GM21515 (cell line): ENCODE measurements around the gene GLT6D1.

Experiments
- ATAC-seq: cut with Tn5 transposase; IDR thresholded peaks from one replicate; pipeline ENCODE4 v1.9.1; 2021; ENCODE audit not compliant: unreplicated experiment

The GLT6D1 gene

DNA sequence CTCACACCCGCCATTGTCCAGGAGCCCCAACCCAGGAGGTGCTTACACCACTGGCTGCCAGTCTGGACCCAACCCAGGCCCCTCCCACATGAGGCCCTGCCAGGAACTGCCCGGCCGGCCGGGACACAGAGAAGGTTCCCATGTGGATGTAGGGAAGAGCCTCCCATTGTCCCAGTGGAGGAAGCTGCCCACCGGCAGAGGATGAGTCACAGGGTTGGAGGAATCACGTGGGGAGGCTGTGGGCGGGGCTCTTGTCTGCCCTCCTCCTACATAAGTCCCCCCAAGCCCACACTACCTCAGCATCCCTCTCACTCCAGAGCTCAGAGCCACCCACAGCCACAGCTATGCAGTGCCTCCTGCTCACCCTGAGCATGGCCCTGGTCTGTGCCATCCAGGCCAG, 51.7 kb downstream of the GLT6D1 start:
- no peak for ATAC-seq

DNA sequence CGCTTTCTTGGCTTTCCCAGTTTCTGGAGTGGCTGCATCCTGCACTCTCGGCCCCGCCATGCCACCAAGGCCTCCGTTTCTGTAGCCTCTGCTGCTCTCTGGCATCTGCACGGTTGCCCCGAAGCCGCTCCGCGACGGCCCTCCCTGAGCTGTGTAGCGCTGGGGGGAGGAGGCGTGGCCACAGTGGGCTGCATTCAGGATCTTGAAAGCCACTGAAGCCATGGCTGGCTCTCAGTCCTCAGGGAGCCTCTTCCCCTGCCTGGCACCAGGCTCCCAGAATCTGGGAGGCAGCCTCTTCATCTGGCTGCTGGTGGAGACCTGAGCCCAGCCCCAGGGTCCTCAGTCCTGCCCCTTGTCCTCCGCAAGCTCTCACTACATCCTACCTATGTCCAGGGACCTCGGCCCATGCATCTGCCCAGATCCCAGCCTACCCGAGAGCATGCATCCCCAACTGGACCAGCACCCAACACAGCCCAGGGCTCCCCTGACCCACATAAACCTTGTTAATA, 52.7 kb downstream of the GLT6D1 start:
- ATAC-seq, result no peak

DNA sequence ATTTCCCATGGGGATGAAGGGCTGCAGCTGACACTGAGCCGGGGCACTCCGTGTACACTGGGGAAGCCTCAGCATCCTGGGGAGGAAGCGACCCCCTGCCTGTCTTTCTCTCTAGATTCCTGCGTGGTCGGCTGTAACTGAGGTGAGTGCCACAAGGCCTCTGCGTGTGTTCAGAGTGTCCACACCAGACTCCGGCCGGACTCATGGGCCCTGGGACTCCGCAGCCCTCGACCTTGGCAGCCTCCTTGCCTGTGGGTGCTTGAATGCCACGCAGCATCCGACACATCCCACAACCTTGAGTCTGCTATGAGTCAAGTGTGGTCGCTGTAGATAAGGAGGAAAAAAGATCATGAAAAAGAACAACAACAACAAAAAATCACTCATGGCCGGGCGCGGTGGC, 54.4 kb downstream of the GLT6D1 start:
- no peak for ATAC-seq

DNA sequence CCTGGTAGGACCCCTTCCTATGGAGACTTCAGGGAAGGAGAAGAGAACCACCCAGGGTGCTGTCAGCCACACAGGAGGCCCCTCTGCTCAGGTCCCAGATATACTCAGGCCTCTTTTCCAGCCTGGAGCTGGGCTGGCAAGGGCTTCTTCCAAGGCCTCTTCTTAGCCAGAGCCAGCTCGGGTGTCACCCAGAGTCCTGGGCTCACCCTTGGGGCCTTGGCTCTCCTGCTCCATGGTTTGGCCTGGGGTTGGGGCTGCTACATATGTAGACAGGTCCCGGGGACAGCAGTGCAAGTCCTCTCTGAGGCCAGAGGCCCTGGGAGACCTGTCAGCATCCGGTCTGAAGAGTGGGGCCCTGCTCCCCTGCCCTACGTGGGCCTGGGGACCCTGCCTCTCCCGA, 55.0 kb downstream of the GLT6D1 start:
- ATAC-seq, result no peak

DNA sequence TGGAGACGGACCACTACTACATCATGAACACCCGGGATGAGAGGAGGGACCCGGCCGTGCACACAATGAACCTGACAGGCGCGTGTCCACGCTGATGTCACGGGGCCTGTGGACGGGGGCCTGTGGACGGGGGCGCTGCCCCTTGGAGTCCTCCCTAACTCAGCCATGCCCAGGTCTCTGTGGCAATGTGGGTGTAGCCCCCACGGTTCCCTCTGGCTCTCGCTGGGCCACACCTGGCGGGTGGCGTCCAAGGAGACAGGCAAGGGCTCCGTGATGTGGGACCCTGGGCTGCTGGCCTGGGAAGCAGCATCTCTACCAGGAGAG, 55.7 kb downstream of the GLT6D1 start:
- ATAC-seq, result no peak

DNA sequence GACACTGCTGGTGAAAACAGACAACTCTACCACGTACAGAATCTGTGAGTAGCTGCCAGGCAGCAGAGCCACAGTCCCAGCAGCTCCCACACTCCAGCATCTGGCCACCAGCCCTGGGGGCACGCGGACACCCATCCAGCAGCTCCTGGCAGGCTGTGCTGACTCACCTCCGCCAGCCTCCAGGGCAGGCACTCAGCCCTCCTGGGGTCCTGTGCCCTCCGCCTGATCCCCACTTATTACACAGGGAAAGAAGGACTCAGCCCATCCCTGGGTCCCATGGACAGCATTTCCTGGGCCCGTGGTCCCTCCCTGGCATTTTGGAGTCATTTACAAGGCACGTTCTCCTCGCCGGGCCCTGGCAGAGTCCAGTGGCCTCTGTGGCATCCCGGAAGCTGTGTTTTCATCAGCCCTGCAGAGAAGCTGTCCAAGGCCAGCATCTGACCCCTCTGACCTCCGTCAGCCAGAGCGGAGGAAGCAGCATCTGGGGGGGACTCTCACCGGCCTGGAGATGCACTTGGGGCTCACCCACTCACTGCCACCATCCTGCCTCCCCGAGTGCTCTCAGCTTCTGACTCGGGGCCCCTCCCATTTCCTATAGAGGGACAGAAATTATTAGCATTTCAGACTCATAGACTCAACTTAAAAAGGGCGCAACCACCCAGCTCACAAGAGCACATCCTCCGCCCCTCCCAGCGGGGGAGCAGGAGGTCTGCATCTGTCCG, 56.2 kb downstream of the GLT6D1 start:
- no peak for ATAC-seq

DNA sequence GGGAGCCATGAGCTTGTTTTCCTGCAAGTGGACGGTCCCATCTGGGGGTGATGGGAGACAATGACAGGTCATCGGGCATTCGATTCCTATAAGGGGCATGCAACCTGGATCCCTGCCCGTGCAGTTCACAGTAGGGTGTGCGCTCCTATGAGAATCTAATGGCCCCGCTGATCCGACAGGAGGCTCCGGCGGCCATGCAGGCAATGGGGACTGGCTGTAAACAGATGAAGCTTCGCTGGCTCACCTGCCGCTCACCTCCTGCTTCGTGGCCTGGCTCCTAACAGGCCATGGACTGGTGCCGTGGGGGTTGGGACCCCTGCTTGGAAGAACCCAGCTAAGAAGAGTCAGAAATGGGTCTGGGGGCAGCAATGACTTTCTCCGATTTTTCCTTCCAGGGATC, 56.8 kb downstream of the GLT6D1 start:
- no peak for ATAC-seq

DNA sequence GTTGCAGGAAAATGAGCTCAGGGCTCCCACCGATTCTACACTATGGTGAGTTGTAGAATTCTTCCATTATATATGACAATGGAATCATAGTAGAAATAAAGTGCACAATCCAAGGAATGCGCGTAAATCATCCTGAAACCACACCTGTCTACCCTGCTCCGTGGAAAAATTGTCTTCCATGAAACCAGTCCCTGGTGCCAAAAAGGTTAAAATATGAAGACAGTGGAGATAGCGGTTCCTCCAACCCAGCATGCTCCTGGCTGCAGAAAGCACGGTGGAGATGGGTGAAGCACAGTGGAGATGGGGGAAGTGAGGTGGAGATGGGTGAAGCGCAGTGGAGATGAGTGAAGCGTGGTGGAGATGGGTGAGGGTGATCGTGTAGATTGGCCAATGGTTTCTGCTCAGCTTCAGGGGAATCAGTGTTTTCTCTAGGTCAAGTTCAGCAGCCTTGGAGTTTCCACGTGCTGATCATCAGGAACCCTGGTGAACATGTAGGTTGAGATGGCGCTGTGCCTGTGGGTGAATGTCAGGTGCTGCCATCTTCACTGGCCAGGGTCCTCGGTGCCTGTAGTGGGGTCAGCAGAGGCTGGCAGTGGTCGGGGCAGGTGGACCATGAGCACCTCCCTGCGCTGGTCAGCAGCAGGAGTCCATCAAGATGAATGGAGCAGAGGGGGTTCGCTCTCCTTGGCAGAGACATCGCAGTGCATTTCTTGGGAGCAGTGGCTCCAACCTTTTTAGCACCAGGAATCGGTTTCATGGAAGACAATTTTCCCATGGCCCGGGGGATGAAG, 57.5 kb downstream of the GLT6D1 start:
- no peak for ATAC-seq

DNA sequence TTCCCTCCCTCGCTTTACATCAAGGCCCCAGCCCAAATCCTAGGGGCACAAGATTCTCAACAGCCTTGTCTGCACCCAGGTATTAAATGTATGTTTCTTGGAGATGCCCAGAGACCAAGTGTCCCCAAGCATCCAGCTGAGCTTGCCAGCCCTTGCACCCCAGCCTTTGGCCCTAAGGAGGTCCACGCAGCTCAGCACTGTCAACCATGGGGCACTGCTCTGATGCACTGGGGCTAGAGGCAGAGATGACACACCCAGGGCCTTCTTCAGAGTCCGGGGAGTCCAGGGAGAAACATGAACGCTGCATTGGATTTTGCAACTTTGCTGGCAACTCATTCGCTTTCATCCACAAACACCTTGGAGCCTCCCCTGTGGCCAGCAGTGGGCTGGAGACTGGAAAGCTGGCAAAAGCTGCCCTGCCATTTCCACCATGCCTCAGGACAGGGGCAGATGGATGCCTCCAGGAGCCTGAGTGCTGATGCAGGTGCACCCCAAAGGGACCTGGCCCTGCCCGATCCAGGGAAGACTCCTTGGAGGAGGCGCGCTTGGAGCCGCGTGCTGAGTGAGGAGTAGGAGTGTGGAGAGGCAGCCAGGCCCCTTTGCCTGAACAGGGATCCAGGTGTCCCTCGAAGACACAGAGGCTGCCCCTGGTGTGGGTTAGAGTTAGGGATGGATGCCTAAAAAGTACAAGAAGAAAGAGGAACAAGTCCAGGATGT, 58.5 kb downstream of the GLT6D1 start:
- ATAC-seq, result no peak

DNA sequence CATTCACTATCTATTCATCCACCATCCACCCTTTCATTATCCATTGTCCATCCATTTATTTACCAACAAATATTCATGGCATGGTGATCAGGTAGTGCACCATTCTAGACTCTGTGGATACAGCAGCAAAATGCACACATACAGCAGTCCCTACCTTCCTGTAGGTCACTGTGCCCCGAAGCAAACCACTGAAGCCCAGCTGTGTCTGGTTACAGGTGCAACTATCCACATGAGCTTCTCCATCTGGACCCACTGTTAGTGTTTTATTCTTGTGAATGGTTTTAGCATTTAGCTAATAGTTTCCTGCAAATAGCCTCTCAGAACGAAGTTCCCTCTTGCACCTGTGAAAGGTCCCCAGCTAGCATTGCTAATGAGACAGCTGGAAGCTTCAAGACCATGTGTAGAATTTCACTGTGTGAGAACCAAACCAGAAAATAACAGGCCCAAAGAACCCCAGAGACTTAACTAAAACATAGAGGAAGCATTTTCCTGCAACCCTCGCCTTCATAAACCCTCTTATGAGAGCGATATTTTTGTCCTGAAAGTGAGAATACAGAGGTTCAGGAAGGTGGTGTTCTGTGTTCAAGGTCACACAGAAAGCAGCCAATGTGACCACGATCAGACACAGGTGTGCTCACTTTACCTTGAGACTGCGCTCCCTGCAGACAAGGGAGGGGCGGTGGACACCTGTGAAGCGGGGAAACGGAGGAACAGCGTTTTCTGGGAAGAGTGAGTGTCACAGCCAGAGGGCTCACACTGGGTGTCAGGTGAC, 59.3 kb downstream of the GLT6D1 start:
- no peak for ATAC-seq

DNA sequence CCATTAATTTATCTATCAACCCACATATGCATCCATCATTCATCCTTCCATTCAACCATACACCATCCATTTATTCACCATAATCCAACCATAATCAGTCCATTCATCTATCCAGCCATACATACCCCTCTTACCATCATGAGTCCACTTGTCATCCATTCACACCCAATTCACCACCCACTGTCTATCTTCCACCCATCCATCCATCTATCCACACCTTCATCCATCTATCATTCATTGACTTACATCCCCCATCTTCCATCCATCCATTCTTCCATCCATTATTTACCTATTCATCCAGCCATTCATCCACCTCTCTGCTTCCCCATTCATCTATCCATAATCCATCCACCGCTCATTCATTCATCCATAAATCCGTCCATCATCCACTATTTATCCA, 60.0 kb downstream of the GLT6D1 start:
- ATAC-seq, result no peak

DNA sequence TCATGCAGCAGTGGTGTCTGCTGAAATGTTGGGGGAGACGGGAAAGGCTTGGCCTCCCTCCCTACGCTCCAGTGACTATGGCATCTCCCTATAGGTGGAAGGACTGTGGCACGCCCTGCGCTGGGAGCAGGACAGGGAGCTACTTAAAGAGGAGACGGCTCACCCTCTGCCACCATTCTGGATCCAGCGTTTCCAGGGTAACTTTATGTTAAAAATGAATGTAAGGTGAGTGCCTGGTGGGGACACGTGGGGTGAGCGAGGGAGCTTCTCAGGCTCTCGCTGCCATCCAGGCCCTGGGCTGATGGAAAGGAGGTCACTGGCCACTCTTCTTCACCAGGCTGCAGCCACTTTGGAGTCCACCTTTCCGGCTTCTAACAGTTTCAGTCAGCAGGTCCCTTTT, 62.1 kb downstream of the GLT6D1 start:
- no peak for ATAC-seq

DNA sequence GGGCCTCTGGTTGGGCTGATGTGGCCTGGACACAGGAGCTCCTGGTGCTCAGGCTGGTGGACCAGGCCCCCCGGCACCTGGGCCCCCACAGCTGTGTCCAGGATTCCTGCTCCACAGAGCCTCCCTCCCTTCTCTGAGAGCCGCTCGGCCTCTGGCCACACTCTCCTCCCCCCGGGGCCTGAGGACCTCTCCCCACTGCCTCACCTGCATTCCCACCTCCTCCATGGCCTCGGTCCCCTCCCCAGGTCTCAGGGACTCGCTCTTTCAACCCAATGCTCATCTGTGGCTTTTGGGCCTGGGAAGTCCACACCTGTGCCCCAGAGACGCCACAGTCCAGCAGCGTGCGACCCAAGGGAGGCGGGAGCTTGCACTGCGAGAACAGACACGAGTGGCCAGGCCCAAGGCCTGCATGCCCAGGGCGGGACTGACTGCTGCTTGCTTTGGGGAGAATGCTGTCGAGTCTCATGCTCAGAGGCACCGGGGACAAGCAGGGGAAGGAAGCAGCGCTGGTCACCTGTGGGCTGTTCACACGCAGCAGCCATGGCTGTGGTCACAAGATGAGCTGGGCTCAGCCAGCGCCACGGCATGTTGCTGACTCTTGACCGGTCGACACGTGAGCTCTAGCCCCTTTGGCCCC, 63.2 kb downstream of the GLT6D1 start:
- no peak for ATAC-seq

DNA sequence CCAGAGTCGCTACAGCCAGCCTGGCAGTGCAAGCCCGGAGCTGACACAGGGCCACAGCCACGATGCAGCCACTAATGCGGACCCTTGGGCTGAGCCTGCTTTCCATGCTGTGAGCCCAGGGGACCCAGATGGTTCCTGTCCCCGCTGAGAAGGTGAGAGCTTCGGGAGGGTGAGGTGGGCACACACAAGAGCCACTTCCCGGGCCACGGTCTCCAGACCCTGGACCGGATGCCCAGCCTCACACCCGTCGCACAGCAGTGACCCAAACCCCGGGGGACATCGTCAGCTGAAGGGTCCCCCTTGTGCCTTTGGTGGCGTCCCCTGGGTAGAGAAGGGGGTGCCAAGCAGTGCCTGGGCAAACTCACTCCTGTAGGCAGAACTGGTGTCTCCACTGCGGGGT, 64.4 kb downstream of the GLT6D1 start:
- no peak for ATAC-seq

DNA sequence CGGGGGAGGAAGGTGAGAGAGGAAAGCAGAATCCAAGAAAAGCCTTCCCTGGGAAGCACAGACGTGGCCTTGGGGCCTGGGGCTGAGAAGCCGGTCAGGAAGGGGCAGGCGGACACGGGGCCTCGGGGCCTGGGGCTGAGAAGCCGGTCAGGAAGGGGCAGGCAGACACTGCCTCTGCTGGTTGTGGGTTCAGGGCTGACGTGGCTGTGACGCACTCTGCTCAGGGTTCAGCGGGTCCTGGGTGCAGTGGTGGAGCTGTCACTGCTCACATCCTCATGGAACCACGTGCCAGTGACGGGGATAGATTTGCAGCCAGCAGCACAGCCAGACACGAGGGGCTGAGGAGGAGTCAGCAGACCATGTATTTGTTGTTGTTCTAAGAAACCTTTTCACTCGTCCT, 65.0 kb downstream of the GLT6D1 start:
- no peak for ATAC-seq
